Muscle of leg (tissue), 11 donors: ENCODE data around the gene MTHFS. TPM values are rescaled to one million over a fixed set of nuclear protein-coding genes. Genes with fewer than 3 reads are reported as not detected.
A peak's percentile ranks its signal among the peaks of the same experiment; 100 is the strongest.

Experiments
- DNase-seq: peaks from one replicate; pipeline ENCODE4 v3.0.0; 2013
- H3K27ac ChIP-seq: one replicate; pipeline ENCODE4 v1.5.1; 2013; ENCODE audit warnings: mild to moderate bottlenecking, low read length, control low read depth
- H3K27me3 ChIP-seq: one replicate; pipeline ENCODE4 v1.6.1; 2013; ENCODE audit warnings: low read length; ENCODE audit not compliant: control insufficient read depth, insufficient read depth
- H3K36me3 ChIP-seq: one replicate; pipeline ENCODE4 v1.6.1; 2013; ENCODE audit warnings: low read length; ENCODE audit not compliant: control insufficient read depth, insufficient read depth
- H3K4me1 ChIP-seq: one replicate; pipeline ENCODE4 v1.6.1; 2013; ENCODE audit warnings: low read length; ENCODE audit not compliant: control insufficient read depth, insufficient read depth
- H3K4me3 ChIP-seq: one replicate; pipeline ENCODE4 v1.5.1; 2013; ENCODE audit warnings: low read length, control low read depth
- H3K9me3 ChIP-seq: replicated peaks from 2 replicates; pipeline ENCODE4 v1.6.1; 2013; ENCODE audit warnings: low read depth, low read length; ENCODE audit not compliant: control insufficient read depth
- WGBS: methylation state at CpG from one replicate; pipeline ENCODE4 v1.1.5; 2013; ENCODE audit warnings: missing lambda C conversion rate; ENCODE audit not compliant: insufficient coverage; 5-methylcytosine and 5-hydroxymethylcytosine counted together
- polyA plus RNA-seq, 8 donors: library from polyadenylated mRNA; unstranded; fragments of 120-200 nt; gene quantifications; one replicate each; pipeline versions ENCODE4 v1.2.1 to v1.2.3, GENCODE V29; 2013; ENCODE audit warnings: inconsistent platforms in 1 of 8, low replicate concordance in 1 of 8; ENCODE audit not compliant: insufficient read length in 8 of 8, insufficient read depth in 1 of 8
- total RNA-seq: library from RNA; stranded (reverse); fragments of 120-200 nt; gene quantifications from one replicate; pipeline ENCODE4 v1.2.4, GENCODE V29; 2013

The MTHFS gene
- total and polyA plus RNA-seq, 9 donors: 12.4 to 22.0 (median 19.1) TPM

GRCh38 chr15:79828447-79828846 lies 68.4 kb downstream of the MTHFS start:
- DNase-seq: no peak
- peaks cover 7% of the 10 kb centered on the region for H3K36me3 ChIP-seq

GRCh38 chr15:79826800-79827199 lies 70.0 kb downstream of the MTHFS start:
- WGBS: no CpG with 5 or more reads among the region's 1 CpG

More at GRCh38 chr15:79828447-79828846, 68.4 kb downstream of the MTHFS start:
- Histone ChIP-seq H3K27ac (no peak overlapping the region), H3K4me3 (no peak overlapping the region), H3K4me1 (no peaks in the 10 kb centered on the region), H3K27me3 (no peaks in the 10 kb centered on the region), H3K9me3 (no peaks in the 10 kb centered on the region)

GRCh38 chr15:79824136-79824701 lies 72.6 kb downstream of the MTHFS start:
- no peaks in the 10 kb centered on the region for H3K4me1 ChIP-seq
- no peaks in the 10 kb centered on the region for H3K9me3 ChIP-seq
- DNase-seq: peak; percentile 41
- no peak overlapping the region for H3K4me3 ChIP-seq
- H3K36me3 ChIP-seq: no peaks in the 10 kb centered on the region
- H3K27me3 ChIP-seq: no peaks in the 10 kb centered on the region
- H3K27ac ChIP-seq: no peak overlapping the region
- WGBS: 21% methylated on average over 6 of the region's 9 CpGs

More at GRCh38 chr15:79826800-79827199, 70.0 kb downstream of the MTHFS start:
- Histone ChIP-seq H3K4me3 (no peak overlapping the region), H3K4me1 (no peaks in the 10 kb centered on the region), H3K9me3 (no peaks in the 10 kb centered on the region), H3K27me3 (no peaks in the 10 kb centered on the region), H3K36me3 (peaks cover 6% of the 10 kb centered on the region), H3K27ac (no peak overlapping the region)
- DNase-seq: no peak

GRCh38 chr15:79820820-79821219 lies 76.0 kb downstream of the MTHFS start:
- no peak overlapping the region for H3K4me3 ChIP-seq

GRCh38 chr15:79820176-79820575 lies 76.6 kb downstream of the MTHFS start:
- H3K27me3 ChIP-seq: no peaks in the 10 kb centered on the region
- no peaks in the 10 kb centered on the region for H3K4me1 ChIP-seq
- H3K4me3 ChIP-seq: no peak overlapping the region
- no peaks in the 10 kb centered on the region for H3K36me3 ChIP-seq
- no peak for DNase-seq
- no peak overlapping the region for H3K27ac ChIP-seq
- H3K9me3 ChIP-seq: no peaks in the 10 kb centered on the region

More at GRCh38 chr15:79820820-79821219, 76.0 kb downstream of the MTHFS start:
- H3K4me1 ChIP-seq: no peaks in the 10 kb centered on the region
- H3K27ac ChIP-seq: no peak overlapping the region
- no peaks in the 10 kb centered on the region for H3K27me3 ChIP-seq
- H3K36me3 ChIP-seq: no peaks in the 10 kb centered on the region
- DNase-seq: no peak
- no peaks in the 10 kb centered on the region for H3K9me3 ChIP-seq
- WGBS: 91% methylated on average over 2 of the region's 2 CpGs

GRCh38 chr15:79816571-79816970 lies 80.2 kb downstream of the MTHFS start:
- WGBS: 78% methylated on average over 4 of the region's 6 CpGs
- no peaks in the 10 kb centered on the region for H3K36me3 ChIP-seq
- H3K9me3 ChIP-seq: no peaks in the 10 kb centered on the region
- no peaks in the 10 kb centered on the region for H3K27me3 ChIP-seq
- H3K4me1 ChIP-seq: peaks cover 12% of the 10 kb centered on the region
- no peak for DNase-seq
- no peak overlapping the region for H3K27ac ChIP-seq
- no peak overlapping the region for H3K4me3 ChIP-seq

- H3K27me3 ChIP-seq: no peaks in the 10 kb centered on the region
- peaks cover 18% of the 10 kb centered on the region for H3K4me1 ChIP-seq
- H3K9me3 ChIP-seq: no peaks in the 10 kb centered on the region
- H3K36me3 ChIP-seq: no peaks in the 10 kb centered on the region
- DNase-seq: no peak
- no peak overlapping the region for H3K4me3 ChIP-seq
- WGBS: 50% methylated on average over 4 of the region's 5 CpGs
- no peak overlapping the region for H3K27ac ChIP-seq
Observed at GRCh38 chr15:79815468-79815867, 81.3 kb downstream of the MTHFS start.

GRCh38 chr15:79812541-79812940 lies 84.3 kb downstream of the MTHFS start:
- WGBS: 65% methylated on average over 2 of the region's 3 CpGs
- no peaks in the 10 kb centered on the region for H3K27me3 ChIP-seq
- DNase-seq: no peak
- peaks cover 18% of the 10 kb centered on the region for H3K4me1 ChIP-seq
- no peaks in the 10 kb centered on the region for H3K9me3 ChIP-seq
- no peak overlapping the region for H3K27ac ChIP-seq
- no peaks in the 10 kb centered on the region for H3K36me3 ChIP-seq
- H3K4me3 ChIP-seq: no peak overlapping the region

- WGBS: 36% methylated on average over 11 of the region's 15 CpGs
- DNase-seq: peak; percentile 81
- Histone ChIP-seq H3K4me3 (no peak overlapping the region), H3K9me3 (no peaks in the 10 kb centered on the region), H3K4me1 (peaks cover 18% of the 10 kb centered on the region), H3K36me3 (no peaks in the 10 kb centered on the region), H3K27me3 (no peaks in the 10 kb centered on the region), H3K27ac (no peak overlapping the region)
Observed at GRCh38 chr15:79811406-79812405, 85.1 kb downstream of the MTHFS start.

GRCh38 chr15:79804838-79805237 lies 92.0 kb downstream of the MTHFS start:
- Histone ChIP-seq H3K36me3 (no peaks in the 10 kb centered on the region), H3K4me3 (no peak overlapping the region)

More at GRCh38 chr15:79804838-79805237, 92.0 kb downstream of the MTHFS start:
- no peak overlapping the region for H3K27ac ChIP-seq
- H3K27me3 ChIP-seq: no peaks in the 10 kb centered on the region
- H3K4me1 ChIP-seq: no peaks in the 10 kb centered on the region
- no peaks in the 10 kb centered on the region for H3K9me3 ChIP-seq
- DNase-seq: no peak
- no CpG with 5 or more reads among the region's 2 CpGs for WGBS
